SK-N-SH (cell line): ENCODE results near the gene P4HA3. TPM values are rescaled to one million over a fixed set of nuclear protein-coding genes. Genes with fewer than 3 reads are reported as not detected.

ENCODE experiments used
- CTCF ChIA-PET: fragments of 300-600, 350-600 bp; formaldehyde crosslinking; extraction: SDS; loops from one replicate; lab custom pipeline; 2021; lab: Yijun Ruan, JAX
- POLR2A ChIA-PET: fragments of 350-600 bp; sonication (Branson Sonifier 250); formaldehyde crosslinking; extraction: SDS; loops from one replicate; lab custom pipeline; 2020; ENCODE audit warnings: antibody characterized with exemption, inconsistent platforms; lab: Yijun Ruan, JAX
- DNase-seq: peaks from one replicate; pipeline ENCODE4 v3.0.0; 2012
- H2AFZ ChIP-seq: fragments of 200-600 bp; sonication (generic); 2 replicates; pipeline ENCODE4 v1.8.1; 2016; ENCODE audit warnings: antibody characterized with exemption, mild to moderate bottlenecking, low read depth
- H3F3A ChIP-seq: fragments of 200-600 bp; sonication (generic); replicated peaks from 2 replicates; pipeline ENCODE3; 2016; ENCODE audit warnings: antibody characterized with exemption, mild to moderate bottlenecking; ENCODE audit not compliant: insufficient read depth
- H3K27ac ChIP-seq, 2 experiments: fragments of 200-500 bp in 1 of 2; fragments of 200-600 bp in 1 of 2; sonication (Bioruptor generic) in 1 of 2; sonication (generic), shearing (Covaris generic) in 1 of 2; 2 replicates each; pipeline versions ENCODE4 v1.5.1 to v1.6.1; 2014 to 2016; ENCODE audit warnings: low read depth in 2 of 2, inconsistent platforms in 1 of 2, low read length in 1 of 2, mild to moderate bottlenecking in 1 of 2, mixed read lengths in 1 of 2
- H3K27me3 ChIP-seq: fragments of 200-600 bp; sonication (generic), shearing (Covaris generic); 2 replicates; pipeline ENCODE4 v1.6.1; 2016; ENCODE audit warnings: mixed run types; ENCODE audit not compliant: insufficient read depth
- H3K36me3 ChIP-seq, 2 experiments: fragments of 200-500 bp in 1 of 2; fragments of 200-600 bp in 1 of 2; sonication (Bioruptor generic) in 1 of 2; sonication (generic) in 1 of 2; replicated peaks in 1 of 2; 2 replicates each; pipeline versions ENCODE3 to v1.5.1; 2014 to 2016; ENCODE audit warnings: low read length in 1 of 2, mild to moderate bottlenecking in 1 of 2; ENCODE audit not compliant: insufficient read depth in 2 of 2, control insufficient read depth in 1 of 2
- H3K4me1 ChIP-seq, 2 experiments: fragments of 200-500 bp in 1 of 2; fragments of 200-600 bp in 1 of 2; sonication (Bioruptor generic) in 1 of 2; sonication (generic), shearing (Covaris generic) in 1 of 2; 2 replicates each; pipeline versions ENCODE4 v1.5.1 to v1.6.1; 2014 to 2016; ENCODE audit warnings: low read depth in 1 of 2, low read length in 1 of 2, mixed run types in 1 of 2; ENCODE audit not compliant: insufficient read depth in 2 of 2, control insufficient read depth in 1 of 2
- H3K4me2 ChIP-seq: fragments of 200-600 bp; sonication (generic), shearing (Covaris generic); 2 replicates; pipeline ENCODE4 v1.6.1; 2017; ENCODE audit warnings: mixed run types
- H3K4me3 ChIP-seq, 2 experiments: fragments of 200-500 bp in 1 of 2; fragments of 200-600 bp in 1 of 2; sonication (Bioruptor generic) in 1 of 2; sonication (generic), shearing (Covaris generic) in 1 of 2; 2 replicates each; pipeline versions ENCODE4 v1.5.1 to v1.8.1; 2014 to 2016; ENCODE audit warnings: low read depth in 2 of 2, inconsistent platforms in 1 of 2, low read length in 1 of 2, mild to moderate bottlenecking in 1 of 2, mixed read lengths in 1 of 2, moderate library complexity in 1 of 2
- H3K79me2 ChIP-seq: fragments of 200-600 bp; sonication (generic); 2 replicates; pipeline ENCODE4 v1.8.1; 2017; ENCODE audit warnings: mild to moderate bottlenecking; ENCODE audit not compliant: insufficient read depth
- H3K9ac ChIP-seq: fragments of 200-600 bp; sonication (generic); 2 replicates; pipeline ENCODE4 v1.6.1; 2017; ENCODE audit warnings: mixed run types
- H3K9me2 ChIP-seq: fragments of 200-600 bp; sonication (generic); 2 replicates; pipeline ENCODE4 v1.6.1; 2017; ENCODE audit warnings: mixed run types
- H3K9me3 ChIP-seq: fragments of 200-600 bp; sonication (generic); 2 replicates; pipeline ENCODE4 v1.6.1; 2017; ENCODE audit warnings: mixed run types, mild to moderate bottlenecking, moderate library complexity
- H4K20me1 ChIP-seq: fragments of 200-600 bp; sonication (generic); 2 replicates; pipeline ENCODE4 v1.6.1; 2017; ENCODE audit warnings: mild to moderate bottlenecking, mixed run types; ENCODE audit not compliant: insufficient read depth
- EZH2phosphoT487 ChIP-seq: fragments of 200-600 bp; sonication (generic); IDR thresholded peaks from 2 replicates; pipeline ENCODE4 v1.6.1; 2017; ENCODE audit warnings: low read depth, mixed run types, mild to moderate bottlenecking, antibody characterized with exemption, moderate library complexity, borderline replicate concordance
- FOXJ3 ChIP-seq: sonication (generic); formaldehyde crosslinking; IDR thresholded peaks from 2 replicates; pipeline ENCODE4 v1.5.1; 2020; ENCODE audit warnings: mild to moderate bottlenecking, missing genetic modification reagents
- NRF1 ChIP-seq: IDR thresholded peaks from 2 replicates; pipeline ENCODE4 v1.6.1; 2012; ENCODE audit warnings: low read depth, mild to moderate bottlenecking, low read length
- RAD21 ChIP-seq: IDR thresholded peaks from 2 replicates; pipeline ENCODE4 v1.6.1; 2012; ENCODE audit warnings: mild to moderate bottlenecking, low read length
- SMC3 ChIP-seq: IDR thresholded peaks from 2 replicates; pipeline ENCODE4 v1.6.1; 2012; ENCODE audit warnings: low read depth, low read length, improper control_type of control experiment
- TEAD4 ChIP-seq: IDR thresholded peaks from 2 replicates; pipeline ENCODE4 v1.4.0; 2012; ENCODE audit warnings: mild to moderate bottlenecking, borderline replicate concordance; ENCODE audit not compliant: insufficient read depth
- WGBS: methylation state at CpG from one replicate; pipeline ENCODE4 v1.1.6; 2017; ENCODE audit warnings: low lambda C conversion rate; 5-methylcytosine and 5-hydroxymethylcytosine counted together
- polyA plus RNA-seq, 3 experiments: library from polyadenylated mRNA; depleted of rRNA; stranded (reverse); fragments of >200 nt; gene quantifications; 2 replicates each; pipeline ENCODE4 v1.2.3, GENCODE V29; 2012
- TF ChIP-seq, protein P1 (sequence below): fragments of 150-350 bp; IDR thresholded peaks from 2 replicates; pipeline ENCODE4 v1.6.1; 2016; ENCODE audit warnings: mild to moderate bottlenecking, low read depth, low read length
- TF ChIP-seq, protein P2 (sequence below): IDR thresholded peaks from 2 replicates; pipeline ENCODE4 v1.6.1; 2012; ENCODE audit warnings: mild to moderate bottlenecking, low read depth, low read length, moderate library complexity

P4HA3 gene
- polyA plus RNA-seq, 1 of the 3 experiments (the other 2 are of a cell fraction): 8.4 TPM

DNA sequence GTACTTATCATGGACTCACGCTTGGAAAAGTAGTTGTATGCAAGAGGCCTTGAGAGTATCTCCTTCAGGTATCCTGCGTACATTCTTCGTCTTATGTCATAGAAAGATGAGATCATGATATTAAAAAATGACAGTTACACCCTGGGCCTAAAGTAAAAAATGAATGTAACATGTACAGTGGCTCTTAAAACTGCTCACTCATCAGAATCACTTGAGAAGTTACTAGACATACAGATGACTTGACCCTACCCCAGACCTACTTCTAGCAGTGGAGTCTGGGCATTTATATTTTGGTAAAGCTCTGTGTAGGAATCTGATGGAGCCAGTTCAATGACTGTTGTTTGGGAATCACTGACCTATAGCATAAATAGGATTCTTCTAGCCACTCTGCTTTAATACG lies 85.9 kb downstream of the P4HA3 start:
- Histone ChIP-seq H3K4me1 (peaks cover 0 to 9% of the 10 kb centered on the region in 2 experiments; a peak in 1 of 4 replicates), H3K79me2 (0 out of 2 replicates have a peak, but pooled peaks cover 10% of the 10 kb centered on the region), H3F3A (peaks cover 5% of the 10 kb centered on the region), H3K27me3 (no peaks in the 10 kb centered on the region), H3K4me2 (no peak overlapping the region), H2AFZ (no peak overlapping the region), H3K4me3 (no peak overlapping the region), H3K36me3 (peaks cover 26 to 45% of the 10 kb centered on the region in 2 experiments), H3K9me3 (no peaks in the 10 kb centered on the region), H3K9ac (no peak overlapping the region), H4K20me1 (no peaks in the 10 kb centered on the region), H3K9me2 (no peaks in the 10 kb centered on the region), H3K27ac (no peak overlapping the region)
- ChIA-PET CTCF (no interaction called here), POLR2A (no interaction called here)
- DNase-seq: no peak
- WGBS: 97% methylated on average over 4 of the region's 4 CpGs
- no peak for TF ChIP-seq NRF1

DNA sequence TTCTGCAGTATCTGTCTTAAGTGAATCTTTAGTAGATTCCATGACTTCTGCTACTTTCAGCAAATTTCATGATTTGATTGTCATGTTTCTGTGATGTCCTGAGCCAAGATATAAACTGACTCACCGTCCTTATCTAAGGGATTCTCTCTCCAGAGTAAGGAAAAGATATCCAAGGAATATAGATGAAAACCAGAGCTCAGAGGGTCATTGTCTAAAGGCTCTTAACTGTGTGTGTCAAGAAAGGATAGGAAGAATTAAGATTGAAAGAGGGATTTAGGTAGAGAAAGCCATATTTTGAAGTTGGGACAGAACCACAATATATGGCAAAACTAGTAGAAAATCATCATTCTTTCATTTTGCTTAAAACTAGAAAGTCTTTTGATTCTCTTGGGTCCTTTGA lies 89.6 kb downstream of the P4HA3 start:
- Histone ChIP-seq H3K27me3 (no peaks in the 10 kb centered on the region), H3K27ac (no peak overlapping the region; a peak in 1 of 4 replicates), H3K4me3 (no peak overlapping the region), H3K79me2 (0 out of 2 replicates have a peak, but pooled peaks cover 10% of the 10 kb centered on the region), H3K9ac (no peak overlapping the region), H3K9me3 (no peaks in the 10 kb centered on the region), H3K36me3 (peaks cover 13 to 16% of the 10 kb centered on the region in 2 experiments), H2AFZ (no peak overlapping the region), H3K4me2 (no peak overlapping the region), H3K4me1 (peaks cover 0 to 9% of the 10 kb centered on the region in 2 experiments; a peak in 1 of 4 replicates), H3F3A (peaks cover 8% of the 10 kb centered on the region), H3K9me2 (no peaks in the 10 kb centered on the region), H4K20me1 (no peaks in the 10 kb centered on the region)
- 68% methylated on average over 1 of the region's 1 CpG for WGBS
- ChIA-PET POLR2A (no interaction called here), CTCF (interaction anchor here (2.2 kb wide), 1 partner anchor 13 kb away, joined by 4 read pairs; no protein-coding TSS in a partner anchor)
- DNase-seq: no peak
- TF ChIP-seq, protein P1, sequence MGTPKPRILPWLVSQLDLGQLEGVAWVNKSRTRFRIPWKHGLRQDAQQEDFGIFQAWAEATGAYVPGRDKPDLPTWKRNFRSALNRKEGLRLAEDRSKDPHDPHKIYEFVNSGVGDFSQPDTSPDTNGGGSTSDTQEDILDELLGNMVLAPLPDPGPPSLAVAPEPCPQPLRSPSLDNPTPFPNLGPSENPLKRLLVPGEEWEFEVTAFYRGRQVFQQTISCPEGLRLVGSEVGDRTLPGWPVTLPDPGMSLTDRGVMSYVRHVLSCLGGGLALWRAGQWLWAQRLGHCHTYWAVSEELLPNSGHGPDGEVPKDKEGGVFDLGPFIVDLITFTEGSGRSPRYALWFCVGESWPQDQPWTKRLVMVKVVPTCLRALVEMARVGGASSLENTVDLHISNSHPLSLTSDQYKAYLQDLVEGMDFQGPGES: no peak
- TF ChIP-seq SMC3: no peak
- TF ChIP-seq, protein P2, sequence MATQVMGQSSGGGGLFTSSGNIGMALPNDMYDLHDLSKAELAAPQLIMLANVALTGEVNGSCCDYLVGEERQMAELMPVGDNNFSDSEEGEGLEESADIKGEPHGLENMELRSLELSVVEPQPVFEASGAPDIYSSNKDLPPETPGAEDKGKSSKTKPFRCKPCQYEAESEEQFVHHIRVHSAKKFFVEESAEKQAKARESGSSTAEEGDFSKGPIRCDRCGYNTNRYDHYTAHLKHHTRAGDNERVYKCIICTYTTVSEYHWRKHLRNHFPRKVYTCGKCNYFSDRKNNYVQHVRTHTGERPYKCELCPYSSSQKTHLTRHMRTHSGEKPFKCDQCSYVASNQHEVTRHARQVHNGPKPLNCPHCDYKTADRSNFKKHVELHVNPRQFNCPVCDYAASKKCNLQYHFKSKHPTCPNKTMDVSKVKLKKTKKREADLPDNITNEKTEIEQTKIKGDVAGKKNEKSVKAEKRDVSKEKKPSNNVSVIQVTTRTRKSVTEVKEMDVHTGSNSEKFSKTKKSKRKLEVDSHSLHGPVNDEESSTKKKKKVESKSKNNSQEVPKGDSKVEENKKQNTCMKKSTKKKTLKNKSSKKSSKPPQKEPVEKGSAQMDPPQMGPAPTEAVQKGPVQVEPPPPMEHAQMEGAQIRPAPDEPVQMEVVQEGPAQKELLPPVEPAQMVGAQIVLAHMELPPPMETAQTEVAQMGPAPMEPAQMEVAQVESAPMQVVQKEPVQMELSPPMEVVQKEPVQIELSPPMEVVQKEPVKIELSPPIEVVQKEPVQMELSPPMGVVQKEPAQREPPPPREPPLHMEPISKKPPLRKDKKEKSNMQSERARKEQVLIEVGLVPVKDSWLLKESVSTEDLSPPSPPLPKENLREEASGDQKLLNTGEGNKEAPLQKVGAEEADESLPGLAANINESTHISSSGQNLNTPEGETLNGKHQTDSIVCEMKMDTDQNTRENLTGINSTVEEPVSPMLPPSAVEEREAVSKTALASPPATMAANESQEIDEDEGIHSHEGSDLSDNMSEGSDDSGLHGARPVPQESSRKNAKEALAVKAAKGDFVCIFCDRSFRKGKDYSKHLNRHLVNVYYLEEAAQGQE: no peak
- no peak for TF ChIP-seq TEAD4
- no peak for TF ChIP-seq FOXJ3 (CRISPR knock-in tag)
- no peak for TF ChIP-seq RAD21
- TF ChIP-seq EZH2phosphoT487: no peak
